Measurements from ENCODE around the gene ADAMTSL2. TPM values are rescaled to one million over a fixed set of nuclear protein-coding genes. Genes with fewer than 3 reads are reported as not detected.

The ADAMTSL2 gene
- total RNA-seq, 4 donors from 2014 or later, result 0.64 to 2.4 (median 1.5) TPM

DNA sequence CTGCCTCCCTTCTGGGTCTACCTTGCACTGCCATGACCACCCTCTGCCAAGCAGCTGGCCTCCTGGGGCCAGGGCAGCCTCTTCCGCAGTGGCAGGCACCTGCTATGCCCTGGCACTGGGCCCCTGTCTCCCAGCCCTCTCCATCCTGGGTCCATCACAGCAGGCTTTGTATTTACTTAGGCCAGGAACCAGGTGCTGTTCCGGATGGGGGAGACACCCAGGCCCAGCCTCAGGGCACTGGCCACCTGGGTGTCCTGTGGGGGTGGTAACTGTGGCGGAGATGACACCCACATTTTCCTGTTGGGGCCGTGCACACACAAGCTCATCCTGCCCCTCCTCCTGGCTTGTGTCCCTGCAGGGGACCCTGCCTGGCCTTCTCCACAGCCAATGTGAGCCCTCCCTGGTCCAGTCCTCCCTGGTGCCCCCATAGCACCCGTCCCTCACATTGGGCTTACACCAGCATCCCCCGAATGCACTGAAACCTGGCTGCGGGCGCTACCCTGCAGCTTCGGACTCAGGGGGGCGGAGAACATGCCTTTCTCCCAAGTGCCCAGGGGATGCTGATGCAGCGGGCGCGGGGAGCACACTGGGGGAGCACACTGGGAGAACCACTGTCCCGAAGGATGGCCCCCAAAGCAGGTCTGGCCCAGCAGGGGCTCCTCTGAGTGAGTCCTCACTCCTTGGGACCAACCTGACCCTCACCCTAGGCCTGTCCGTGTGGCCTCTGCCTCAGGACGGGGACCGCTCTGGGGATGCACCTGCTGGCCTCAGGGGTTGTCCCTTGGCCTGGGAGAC lies 56.8 kb downstream of the ADAMTSL2 start:
- no peak for TF ChIP-seq EP300 (IDR thresholded peaks at IDR 0.05; ENCODE audit: low read depth)
- no peak for TF ChIP-seq POLR2AphosphoS5 (IDR thresholded peaks at IDR 0.05)
- TF ChIP-seq CTCF (IDR thresholded peaks at IDR 0.05), result no peak
- no peak for TF ChIP-seq POLR2A (IDR thresholded peaks at IDR 0.05)
- 79% methylated on average over 12 of the region's 17 CpGs; no CpG with 5 or more reads in 1 of the 2 donors for whole genome bisulfite sequencing, 2 donors (ENCODE audit: low coverage in 1 of 2)
- H3K27ac ChIP-seq, result no peak overlapping the region
- peaks cover 7% of the 10 kb centered on the region for H3K27me3 ChIP-seq
- DNase-seq, result no peak
- H3K9me3 ChIP-seq, result no peaks in the 10 kb centered on the region
- in situ Hi-C loops (cut with MboI; ENCODE audit: low pct_ligation_motif_present in 1 of 4, low pct_unique_long_range_greater_than_20kb in 1 of 4, low sequenced_read_pairs in 3 of 4) (no loop called here), intact Hi-C loops (cut with DNase I; ENCODE audit: low total_unique reads) (no loop called here)
- no peaks in the 10 kb centered on the region for H3K36me3 ChIP-seq
- H3K4me1 ChIP-seq, result peaks cover 0 to under 1% (median 0%) of the 10 kb centered on the region in 4 donors
- no peak overlapping the region for H3K4me3 ChIP-seq

DNA sequence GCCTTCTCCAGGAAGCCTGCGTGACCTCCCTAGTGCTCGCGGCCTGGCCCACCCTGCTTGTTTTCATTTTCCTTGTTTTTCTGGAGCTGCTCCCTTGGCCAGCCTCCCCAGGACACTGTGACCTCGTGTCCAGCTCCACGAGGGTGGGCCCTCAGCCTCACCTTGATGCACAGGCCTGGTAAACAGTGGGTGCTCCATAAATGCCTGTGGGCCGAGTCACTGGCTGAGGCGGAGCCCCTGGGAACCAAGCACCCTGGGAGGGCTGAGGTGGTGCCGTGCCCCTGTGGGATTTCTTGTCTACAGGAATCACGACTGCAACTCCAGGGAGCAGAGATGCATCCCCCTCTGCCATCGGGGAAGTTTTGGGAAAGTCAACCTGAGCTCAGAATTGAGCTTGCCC lies 57.5 kb downstream of the ADAMTSL2 start:
- H3K4me3 ChIP-seq, result no peak overlapping the region
- peaks cover 3% of the 10 kb centered on the region for H3K27me3 ChIP-seq
- intact Hi-C loops (cut with DNase I; ENCODE audit: low total_unique reads) (no loop called here), in situ Hi-C loops (cut with MboI; ENCODE audit: low pct_ligation_motif_present in 1 of 4, low pct_unique_long_range_greater_than_20kb in 1 of 4, low sequenced_read_pairs in 3 of 4) (no loop called here)
- WGBS, 2 donors (ENCODE audit: low coverage in 1 of 2), result 48% methylated on average over 7 of the region's 10 CpGs; no CpG with 5 or more reads in 1 of the 2 donors
- H3K4me1 ChIP-seq, result no peaks in the 10 kb centered on the region
- H3K27ac ChIP-seq, result no peak overlapping the region
- H3K36me3 ChIP-seq, result no peaks in the 10 kb centered on the region
- no peak for DNase-seq
- peaks cover 2% of the 10 kb centered on the region in 2 donors for H3K9me3 ChIP-seq
- TF ChIP-seq POLR2AphosphoS5 (IDR thresholded peaks at IDR 0.05), result no peak
- no peak for TF ChIP-seq POLR2A (IDR thresholded peaks at IDR 0.05)
- TF ChIP-seq CTCF (IDR thresholded peaks at IDR 0.05), result no peak

DNA sequence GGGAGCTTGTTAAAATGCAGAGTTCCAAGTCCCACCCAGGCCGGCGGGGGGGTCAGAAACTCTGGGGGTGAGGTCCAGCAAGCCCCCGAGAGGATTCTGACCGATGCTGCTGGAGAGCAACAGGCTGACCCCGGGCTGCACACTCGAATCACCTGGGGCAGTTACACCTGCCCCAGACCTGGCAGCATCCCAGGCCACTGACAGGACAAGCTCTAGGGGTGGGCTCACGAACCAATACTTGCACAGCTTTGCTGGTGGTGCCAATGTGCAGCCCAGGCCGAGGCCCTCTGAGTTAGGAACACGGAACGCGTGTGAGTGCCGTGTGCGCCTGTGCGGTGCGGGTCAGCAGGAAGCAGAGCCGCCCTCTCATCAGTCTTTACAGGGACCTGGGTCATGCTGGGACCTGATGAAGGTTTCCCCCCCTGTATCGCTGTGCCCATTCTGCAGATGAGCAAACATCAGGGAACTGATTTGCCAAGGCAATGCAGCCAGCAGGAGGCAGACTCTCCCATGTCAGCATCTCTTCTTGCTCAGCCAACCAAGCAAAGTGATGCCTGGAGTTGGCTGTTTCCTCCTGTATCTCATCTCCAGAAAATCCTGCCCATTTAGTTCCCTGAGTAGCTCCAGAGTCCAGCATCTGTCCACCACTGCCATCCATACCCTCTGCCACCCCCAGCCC lies 58.4 kb downstream of the ADAMTSL2 start:
- intact Hi-C loops (cut with DNase I; ENCODE audit: low total_unique reads) (no loop called here), in situ Hi-C loops (cut with MboI; ENCODE audit: low pct_ligation_motif_present in 1 of 4, low pct_unique_long_range_greater_than_20kb in 1 of 4, low sequenced_read_pairs in 3 of 4) (no loop called here)
- Histone ChIP-seq H3K9me3 (peaks cover 11% of the 10 kb centered on the region in 2 donors), H3K27ac (no peak overlapping the region), H3K4me1 (no peaks in the 10 kb centered on the region), H3K4me3 (no peak overlapping the region), H3K27me3 (peaks cover 3% of the 10 kb centered on the region), H3K36me3 (no peaks in the 10 kb centered on the region)
- no peak for TF ChIP-seq CTCF (IDR thresholded peaks at IDR 0.05)
- no peak for TF ChIP-seq POLR2A (IDR thresholded peaks at IDR 0.05)
- no peak for TF ChIP-seq EP300 (IDR thresholded peaks at IDR 0.05; ENCODE audit: low read depth)
- no peak for TF ChIP-seq POLR2AphosphoS5 (IDR thresholded peaks at IDR 0.05)
- DNase-seq, result no peak
- WGBS, 2 donors (ENCODE audit: low coverage in 1 of 2), result 79% methylated on average over 16 of the region's 17 CpGs; no CpG with 5 or more reads in 1 of the 2 donors

GRCh38 chr9:133593587-133594253 lies 59.2 kb downstream of the ADAMTSL2 start:
- no peak overlapping the region for H3K27ac ChIP-seq
- DNase-seq, result no peak
- no peaks in the 10 kb centered on the region for H3K36me3 ChIP-seq
- in situ Hi-C loops (cut with MboI; ENCODE audit: low pct_ligation_motif_present in 1 of 4, low pct_unique_long_range_greater_than_20kb in 1 of 4, low sequenced_read_pairs in 3 of 4) (no loop called here), intact Hi-C loops (cut with DNase I; ENCODE audit: low total_unique reads) (no loop called here)
- peaks cover 3% of the 10 kb centered on the region for H3K27me3 ChIP-seq
- no peak for TF ChIP-seq EP300 (IDR thresholded peaks at IDR 0.05; ENCODE audit: low read depth)
- no peak for TF ChIP-seq POLR2A (IDR thresholded peaks at IDR 0.05)
- no peak for TF ChIP-seq CTCF (IDR thresholded peaks at IDR 0.05)
- TF ChIP-seq POLR2AphosphoS5 (IDR thresholded peaks at IDR 0.05), result no peak
- 74% methylated on average over 15 of the region's 15 CpGs; no CpG with 5 or more reads in 1 of the 2 donors for WGBS, 2 donors (ENCODE audit: low coverage in 1 of 2)
- H3K4me3 ChIP-seq, result no peak overlapping the region
- peaks cover 14% of the 10 kb centered on the region in 2 donors for H3K9me3 ChIP-seq
- no peaks in the 10 kb centered on the region for H3K4me1 ChIP-seq
